Ovary (tissue), 3 donors: ENCODE data around the gene FAM193A.

Experiments used
- CTCF ChIP-seq, 3 donors: fragments of 450-650 bp in 2 of 3; fragments of 200-600 bp in 1 of 3; IDR thresholded peaks; one replicate each; pipeline versions ENCODE4 v1.5.1 to v1.8.0; 2016 to 2022; ENCODE audit warnings: antibody characterized with exemption in 3 of 3, mild to moderate bottlenecking in 1 of 3
- POLR2A ChIP-seq: fragments of 450-650 bp; IDR thresholded peaks from one replicate; pipeline ENCODE4 v1.6.1; 2017; ENCODE audit warnings: antibody characterized with exemption, mild to moderate bottlenecking, moderate library complexity
- donor health status: DM: no; HTN: no; CAD: no.

DNA sequence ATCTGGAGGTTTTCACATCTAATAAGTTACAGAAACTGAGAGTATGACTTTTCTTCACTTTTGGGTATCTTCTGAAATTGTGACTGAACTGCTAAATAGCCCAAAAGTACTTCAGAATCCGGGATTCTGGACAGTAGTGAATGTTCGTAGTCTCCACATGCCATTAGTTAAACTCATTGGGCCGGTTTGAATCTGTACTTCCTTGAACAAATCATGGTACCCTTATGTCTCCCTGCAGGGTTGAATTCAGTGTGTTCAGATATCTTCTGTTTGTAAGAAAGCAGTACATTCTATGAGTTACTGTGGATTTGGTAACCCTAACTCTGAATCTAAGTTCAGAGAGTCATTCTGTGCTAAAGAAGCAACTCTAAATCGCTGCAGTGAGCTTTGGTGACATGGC is 33.6 kb downstream of the FAM193A start:
- TF ChIP-seq CTCF (IDR thresholded peaks at IDR 0.05) (no peak), POLR2A (no peak)
